ENCODE data around the gene DCDC1.

- no peak for TF ChIP-seq CTCF (IDR thresholded peaks at IDR 0.05)
- no peak for TF ChIP-seq POLR2A (IDR thresholded peaks at IDR 0.05)
These were observed 343.2 kb downstream of the DCDC1 start for GRCh38 chr11:31026315-31026714.

Data from adrenal gland (tissue), 5 donors.